ENCODE data around the gene IGFBP5. TPM values are rescaled to one million over a fixed set of nuclear protein-coding genes. Genes with fewer than 3 reads are reported as not detected.

The IGFBP5 gene
- total and polyA plus RNA-seq, 2 experiments from 2014 or later = 113 to 232 TPM

- TF ChIP-seq CTCF (IDR thresholded peaks at IDR 0.05; ENCODE audit: poor library complexity) (peak; percentile 99), EZH2phosphoT487 (IDR thresholded peaks at IDR 0.05; ENCODE audit: low read depth, severe bottlenecking, unreplicated experiment) (no peak)
- WGBS (ENCODE audit: low lambda C conversion rate, missing lambda C conversion rate) = 18% methylated on average over 9 of the region's 9 CpGs
- H3K9me2 ChIP-seq (replicated peaks; ENCODE audit: insufficient read depth) = no peaks in the 10 kb centered on the region
- peaks cover 17% of the 10 kb centered on the region for H3K4me1 ChIP-seq (ENCODE audit: insufficient read depth)
- H3K9me3 ChIP-seq (ENCODE audit: low read depth) = no peaks in the 10 kb centered on the region
- H3K79me2 ChIP-seq = no peaks in the 10 kb centered on the region
- H2AFZ ChIP-seq = no peak overlapping the region
- peak overlapping the region; percentile 64 for H3K27ac ChIP-seq
- H3K36me3 ChIP-seq (replicated peaks; ENCODE audit: insufficient read depth, low read depth) = no peaks in the 10 kb centered on the region
- no peaks in the 10 kb centered on the region for H3K27me3 ChIP-seq
- peak; percentile 85 for DNase-seq (ENCODE audit: low spot score)
- no peaks in the 10 kb centered on the region for H4K20me1 ChIP-seq (ENCODE audit: insufficient read depth, poor library complexity, severe bottlenecking)
- no peak overlapping the region for H3K4me2 ChIP-seq
- no peak overlapping the region for H3K4me3 ChIP-seq
These were observed 28.7 kb downstream of the IGFBP5 start for GRCh38 chr2:216666461-216667233.

GRCh38 chr2:216665717-216666116 lies 29.6 kb downstream of the IGFBP5 start:
- no peaks in the 10 kb centered on the region for H3K79me2 ChIP-seq
- no peak overlapping the region for H2AFZ ChIP-seq
- H3K4me2 ChIP-seq = peak overlapping the region; percentile 34
- TF ChIP-seq EZH2 (IDR thresholded peaks at IDR 0.05; ENCODE audit: borderline replicate concordance) (no peak), EZH2phosphoT487 (IDR thresholded peaks at IDR 0.05; ENCODE audit: low read depth, severe bottlenecking, unreplicated experiment) (no peak), CTCF (IDR thresholded peaks at IDR 0.05; ENCODE audit: poor library complexity) (peak; percentile 6)
- H3K9me3 ChIP-seq (ENCODE audit: low read depth) = no peaks in the 10 kb centered on the region
- H3K36me3 ChIP-seq (replicated peaks; ENCODE audit: insufficient read depth, low read depth) = no peaks in the 10 kb centered on the region
- 25% methylated on average over 12 of the region's 12 CpGs for WGBS (ENCODE audit: low lambda C conversion rate, missing lambda C conversion rate)
- peak overlapping the region; percentile 64 for H3K27ac ChIP-seq
- no peaks in the 10 kb centered on the region for H4K20me1 ChIP-seq (ENCODE audit: insufficient read depth, poor library complexity, severe bottlenecking)
- H3K4me3 ChIP-seq = no peak overlapping the region
- H3K27me3 ChIP-seq = no peaks in the 10 kb centered on the region
- H3K9me2 ChIP-seq (replicated peaks; ENCODE audit: insufficient read depth) = no peaks in the 10 kb centered on the region
- DNase-seq (ENCODE audit: low spot score) = peak; percentile 84
- H3K4me1 ChIP-seq (ENCODE audit: insufficient read depth) = peaks cover 17% of the 10 kb centered on the region

DNA sequence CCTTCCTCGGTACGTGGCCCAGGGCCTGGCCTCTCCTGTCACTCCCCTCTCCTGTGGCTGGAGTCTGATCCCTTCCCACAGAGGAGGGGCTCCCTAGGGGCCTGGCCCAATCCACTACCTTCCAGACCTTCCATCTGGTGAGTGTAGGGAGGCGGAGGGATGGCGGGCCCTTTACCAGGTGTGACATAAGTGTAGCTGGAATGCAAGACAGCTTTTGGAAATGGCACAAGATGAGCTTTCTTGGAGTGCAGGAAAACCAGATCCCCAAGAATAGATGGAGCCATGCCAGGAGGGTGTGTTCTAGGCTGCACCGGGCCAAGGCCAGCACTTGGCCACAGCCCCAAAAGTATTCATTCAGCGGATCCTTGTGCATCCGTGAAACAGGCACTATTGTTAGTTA lies 30.1 kb downstream of the IGFBP5 start:
- no peaks in the 10 kb centered on the region for H3K36me3 ChIP-seq (replicated peaks; ENCODE audit: insufficient read depth, low read depth)

More for the DNA sequence above, 30.1 kb downstream of the IGFBP5 start:
- WGBS (ENCODE audit: low lambda C conversion rate, missing lambda C conversion rate) = 48% methylated on average over 7 of the region's 7 CpGs
- Histone ChIP-seq H3K27me3 (no peaks in the 10 kb centered on the region), H4K20me1 (ENCODE audit: insufficient read depth, poor library complexity, severe bottlenecking) (no peaks in the 10 kb centered on the region), H3K79me2 (no peaks in the 10 kb centered on the region), H3K4me3 (no peak overlapping the region), H3K4me2 (peak overlapping the region; percentile 34), H3K4me1 (ENCODE audit: insufficient read depth) (peaks cover 17% of the 10 kb centered on the region), H3K9me3 (ENCODE audit: low read depth) (no peaks in the 10 kb centered on the region), H2AFZ (no peak overlapping the region), H3K9me2 (replicated peaks; ENCODE audit: insufficient read depth) (no peaks in the 10 kb centered on the region), H3K27ac (peak overlapping the region; percentile 64)
- DNase-seq (ENCODE audit: low spot score) = peak; percentile 66
- TF ChIP-seq EZH2phosphoT487 (IDR thresholded peaks at IDR 0.05; ENCODE audit: low read depth, severe bottlenecking, unreplicated experiment) (no peak), EZH2 (IDR thresholded peaks at IDR 0.05; ENCODE audit: borderline replicate concordance) (no peak), CTCF (IDR thresholded peaks at IDR 0.05; ENCODE audit: poor library complexity) (no peak)
